GM18526 (cell line): ENCODE measurements around the gene LIG3.

Experiments used
- POLR2A ChIP-seq: IDR thresholded peaks from 3 replicates; pipeline ENCODE4 v1.6.1; 2011; ENCODE audit not compliant: insufficient read length; ENCODE audit errors: extremely low read depth

Gene LIG3

DNA sequence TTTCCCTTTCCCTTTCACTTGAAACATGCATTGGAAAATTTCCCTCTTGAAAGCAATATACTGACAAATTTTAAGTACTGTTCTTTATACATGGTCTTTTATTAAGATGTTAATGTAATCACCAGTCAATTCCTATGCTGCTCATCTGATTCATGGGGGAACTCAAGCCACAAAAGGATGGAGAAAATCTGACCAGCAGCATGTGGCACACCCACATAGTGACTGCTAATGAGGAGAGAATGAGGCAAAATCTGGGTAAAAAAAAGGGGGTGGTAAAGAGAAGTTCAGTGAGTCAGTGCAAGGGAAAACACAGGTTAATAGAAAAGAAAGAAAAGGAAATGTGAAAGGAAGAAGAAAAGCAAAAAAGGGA lies 71.9 kb downstream of the LIG3 start:
- TF ChIP-seq POLR2A, result no peak

- TF ChIP-seq POLR2A, result no peak
Measured at GRCh38 chr17:35052780-35053179, 72.5 kb downstream of the LIG3 start.

- TF ChIP-seq POLR2A, result no peak
Measured at GRCh38 chr17:35053204-35053603, 72.9 kb downstream of the LIG3 start.

GRCh38 chr17:35056013-35056412 lies 75.7 kb downstream of the LIG3 start:
- TF ChIP-seq POLR2A, result no peak

DNA sequence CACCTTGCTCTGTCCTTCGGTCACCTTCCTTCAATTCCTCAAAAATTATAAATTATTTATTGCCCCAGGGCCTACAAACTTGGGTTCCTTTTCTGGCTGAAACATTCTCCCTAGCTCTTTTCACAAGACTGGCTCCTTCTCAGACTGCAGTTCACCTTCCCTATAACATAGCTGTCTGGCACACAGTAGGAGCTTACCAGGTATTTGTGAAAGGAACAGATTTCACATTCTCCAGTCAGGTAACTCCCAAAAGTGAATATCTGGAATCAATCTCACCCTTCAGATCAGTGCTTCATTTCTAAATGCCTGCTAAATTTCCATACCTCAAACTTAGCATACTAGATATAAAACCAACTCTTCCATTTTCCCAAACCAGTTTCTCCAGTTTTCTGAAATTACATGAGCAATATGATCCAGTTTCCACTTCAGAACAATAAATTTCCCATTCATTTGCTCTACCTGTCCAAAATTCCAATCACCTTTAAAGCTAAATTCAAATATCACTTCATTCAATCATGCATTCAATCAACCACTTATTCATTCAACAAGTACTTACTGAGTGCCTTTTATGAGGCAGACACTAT lies 77.1 kb downstream of the LIG3 start:
- TF ChIP-seq POLR2A, result no peak
